Endodermal cell (in vitro differentiated cells): ENCODE measurements around the gene THAP10. TPM values are rescaled to one million over a fixed set of nuclear protein-coding genes. Genes with fewer than 3 reads are reported as not detected.

Source experiments
- DNase-seq: peaks from one replicate; pipeline ENCODE4 v3.0.0-alpha.2; 2017
- H3K27ac ChIP-seq: 2 replicates; pipeline ENCODE4 v1.5.1; 2013; ENCODE audit warnings: mild to moderate bottlenecking, low read depth, low read length, moderate library complexity
- H3K27me3 ChIP-seq: 2 replicates; pipeline ENCODE4 v1.6.1; 2013; ENCODE audit warnings: mild to moderate bottlenecking, low read length, moderate library complexity; ENCODE audit not compliant: insufficient read depth, control insufficient read depth, poor library complexity, severe bottlenecking
- H3K36me3 ChIP-seq: 2 replicates; pipeline ENCODE4 v1.7.0; 2013; ENCODE audit warnings: mild to moderate bottlenecking, low read length, moderate library complexity; ENCODE audit not compliant: control insufficient read depth, insufficient read depth
- H3K4me1 ChIP-seq: one replicate; pipeline ENCODE4 v1.7.0; 2013; ENCODE audit warnings: low read length; ENCODE audit not compliant: control insufficient read depth, insufficient read depth
- H3K4me3 ChIP-seq: 2 replicates; pipeline ENCODE4 v1.5.1; 2013; ENCODE audit warnings: mild to moderate bottlenecking, low read length, moderate library complexity
- H3K9ac ChIP-seq: 2 replicates; pipeline ENCODE4 v1.6.1; 2013; ENCODE audit warnings: mild to moderate bottlenecking, low read length, moderate library complexity; ENCODE audit not compliant: poor library complexity, severe bottlenecking; ENCODE audit errors: extremely low read depth
- H3K9me3 ChIP-seq: 2 replicates; pipeline ENCODE4 v1.6.1; 2013; ENCODE audit warnings: mild to moderate bottlenecking, low read length, moderate library complexity; ENCODE audit not compliant: control insufficient read depth
- H3K27ac Mint-ChIP-seq: 2 replicates; pipeline ENCODE4 v1.8.0; 2020; ENCODE audit warnings: mixed read lengths
- H3K27me3 Mint-ChIP-seq: 2 replicates; pipeline ENCODE4 v1.8.0; 2021; ENCODE audit warnings: mild to moderate bottlenecking, mixed read lengths; ENCODE audit not compliant: insufficient read depth
- H3K36me3 Mint-ChIP-seq: 2 replicates; pipeline ENCODE4 v1.8.0; 2020; ENCODE audit warnings: low read depth, mixed read lengths
- H3K4me1 Mint-ChIP-seq: 2 replicates; pipeline ENCODE4 v1.8.0; 2020; ENCODE audit warnings: mixed read lengths
- H3K4me3 Mint-ChIP-seq: 2 replicates; pipeline ENCODE4 v1.8.0; 2020; ENCODE audit warnings: mild to moderate bottlenecking, moderate library complexity, mixed read lengths
- H3K9me3 Mint-ChIP-seq: 2 replicates; pipeline ENCODE4 v1.8.0; 2020; ENCODE audit warnings: mild to moderate bottlenecking, mixed read lengths
- CTCF ChIP-seq: fragments of 200-600 bp; sonication (generic); conservative IDR thresholded peaks from 2 replicates; pipeline ENCODE4 v1.5.0; 2021; ENCODE audit warnings: antibody characterized with exemption, mild to moderate bottlenecking
- WGBS, 2 experiments: methylation state at CpG; one replicate each; pipeline versions ENCODE4 v1.1.5 to v1.1.7; 2013; ENCODE audit warnings: missing lambda C conversion rate in 2 of 2, mixed read lengths in 1 of 2; ENCODE audit not compliant: insufficient coverage in 1 of 2, insufficient read length in 1 of 2; 5-methylcytosine and 5-hydroxymethylcytosine counted together
- total RNA-seq, 2 donors: library from RNA; stranded (reverse); fragmentation: NEBNext Ultra II Directional in 1 of 2; extraction: Animal tissue kit (Norgen Biotek cat#: 25700) in 1 of 2; gene quantifications; 2 replicates in 1 of 2; 3 replicates in 1 of 2; pipeline ENCODE4 v1.2.1, GENCODE V29; 2021

Gene THAP10
- total RNA-seq, 2 donors from 2014 or later, result 2.4 to 6.1 TPM

- H3K27ac ChIP-seq, result no peak overlapping the region
- TF ChIP-seq CTCF, result no peak
- H3K4me1 ChIP-seq, result no peaks in the 10 kb centered on the region
- H3K27me3 Mint-ChIP-seq, result no peaks in the 10 kb centered on the region
- no peaks in the 10 kb centered on the region for H3K4me1 Mint-ChIP-seq
- no peaks in the 10 kb centered on the region for H3K9me3 ChIP-seq
- 94% methylated on average over 6 of the region's 6 CpGs; no CpG with 5 or more reads in 1 of the 2 experiments for WGBS, 2 experiments
- H3K9ac ChIP-seq, result no peak overlapping the region
- H3K36me3 ChIP-seq, result no peaks in the 10 kb centered on the region
- H3K9me3 Mint-ChIP-seq, result peaks cover 4% of the 10 kb centered on the region
- no peak overlapping the region for H3K4me3 Mint-ChIP-seq
- no peak overlapping the region for H3K27ac Mint-ChIP-seq
- no peaks in the 10 kb centered on the region for H3K36me3 Mint-ChIP-seq
- DNase-seq, result no peak
- no peaks in the 10 kb centered on the region for H3K27me3 ChIP-seq
- no peak overlapping the region for H3K4me3 ChIP-seq
These were observed 25.7 kb upstream of the THAP10 start for GRCh38 chr15:70917955-70918354.

GRCh38 chr15:70916531-70916930 is 24.3 kb upstream of the THAP10 start:
- 91 to 100% methylated on average over 2 to 10 of the region's 10 CpGs for WGBS, 2 experiments

GRCh38 chr15:70912187-70912586 is 20.0 kb upstream of the THAP10 start:
- Mint-ChIP-seq H3K9me3 (peaks cover 16% of the 10 kb centered on the region), H3K4me1 (no peaks in the 10 kb centered on the region)
- WGBS, 2 experiments, result no CpG with 5 or more reads among the region's 1 CpG

More at GRCh38 chr15:70916531-70916930, 24.3 kb upstream of the THAP10 start:
- no peak overlapping the region for H3K9ac ChIP-seq
- no peak overlapping the region for H3K4me3 Mint-ChIP-seq
- H3K4me3 ChIP-seq, result no peak overlapping the region
- no peak for DNase-seq
- no peaks in the 10 kb centered on the region for H3K27me3 ChIP-seq
- no peaks in the 10 kb centered on the region for H3K9me3 ChIP-seq
- no peaks in the 10 kb centered on the region for H3K4me1 Mint-ChIP-seq
- H3K27me3 Mint-ChIP-seq, result no peaks in the 10 kb centered on the region
- no peak overlapping the region for H3K27ac ChIP-seq
- H3K36me3 Mint-ChIP-seq, result no peaks in the 10 kb centered on the region
- H3K9me3 Mint-ChIP-seq, result no peaks in the 10 kb centered on the region
- TF ChIP-seq CTCF, result no peak
- no peaks in the 10 kb centered on the region for H3K36me3 ChIP-seq
- H3K27ac Mint-ChIP-seq, result no peak overlapping the region
- no peaks in the 10 kb centered on the region for H3K4me1 ChIP-seq

More at GRCh38 chr15:70912187-70912586, 20.0 kb upstream of the THAP10 start:
- Histone ChIP-seq H3K4me3 (no peak overlapping the region), H3K36me3 (peaks cover 6% of the 10 kb centered on the region), H3K9ac (no peak overlapping the region), H3K9me3 (peaks cover 18% of the 10 kb centered on the region), H3K4me1 (no peaks in the 10 kb centered on the region), H3K27me3 (no peaks in the 10 kb centered on the region), H3K27ac (no peak overlapping the region)
- Mint-ChIP-seq H3K27ac (no peak overlapping the region), H3K4me3 (no peak overlapping the region), H3K27me3 (no peaks in the 10 kb centered on the region), H3K36me3 (peaks cover 22% of the 10 kb centered on the region)
- no peak for TF ChIP-seq CTCF
- no peak for DNase-seq
